Neural progenitor cell (in vitro differentiated cells): ENCODE measurements around the gene GPR84. TPM values are rescaled to one million over a fixed set of nuclear protein-coding genes. Genes with fewer than 3 reads are reported as not detected.

ENCODE experiments used
- DNase-seq: peaks from one replicate; pipeline ENCODE4 v3.0.0-alpha.2; 2016; ENCODE audit warnings: low spot score
- H2AFZ ChIP-seq: fragments of 200-600 bp; sonication (generic); replicated peaks from 2 replicates; pipeline ENCODE4 v1.6.1; 2016; ENCODE audit warnings: antibody characterized with exemption
- H3F3A ChIP-seq: fragments of 200-600 bp; sonication (generic); 2 replicates; pipeline ENCODE4 v1.6.1; 2016; ENCODE audit warnings: antibody characterized with exemption, low read depth
- H3K27ac ChIP-seq: fragments of 200-600 bp; sonication (generic); 2 replicates; pipeline ENCODE4 v1.5.1; 2016; ENCODE audit warnings: mild to moderate bottlenecking
- H3K27me3 ChIP-seq: fragments of 200-600 bp; sonication (generic); 2 replicates; pipeline ENCODE4 v1.6.1; 2016; ENCODE audit warnings: mild to moderate bottlenecking, moderate library complexity
- H3K36me3 ChIP-seq: fragments of 200-600 bp; sonication (generic); 2 replicates; pipeline ENCODE4 v1.5.1; 2016
- H3K4me1 ChIP-seq: fragments of 200-600 bp; sonication (generic); 2 replicates; pipeline ENCODE4 v1.6.1; 2016; ENCODE audit warnings: mixed run types
- H3K4me2 ChIP-seq: fragments of 200-600 bp; sonication (generic); 2 replicates; pipeline ENCODE4 v1.6.1; 2016
- H3K4me3 ChIP-seq: fragments of 200-600 bp; sonication (generic); 2 replicates; pipeline ENCODE4 v1.5.1; 2016
- H3K79me2 ChIP-seq: fragments of 200-600 bp; sonication (generic); 2 replicates; pipeline ENCODE4 v1.6.1; 2016; ENCODE audit warnings: low read depth
- H3K9ac ChIP-seq: fragments of 200-600 bp; sonication (generic); 2 replicates; pipeline ENCODE4 v1.6.1; 2016
- H3K9me3 ChIP-seq: fragments of 200-600 bp; sonication (generic); 2 replicates; pipeline ENCODE4 v1.5.1; 2016; ENCODE audit warnings: low read depth
- H4K20me1 ChIP-seq: fragments of 200-600 bp; sonication (generic); 2 replicates; pipeline ENCODE4 v1.6.1; 2016; ENCODE audit warnings: low read depth
- H3K27ac Mint-ChIP-seq: 3 replicates; pipeline ENCODE4 v1.8.0; 2021; ENCODE audit warnings: mixed read lengths
- H3K27me3 Mint-ChIP-seq: 2 replicates; pipeline ENCODE4 v1.8.0; 2022; ENCODE audit warnings: low read depth, mild to moderate bottlenecking, inconsistent platforms, moderate library complexity, mixed read lengths; ENCODE audit not compliant: insufficient read depth
- H3K36me3 Mint-ChIP-seq: 3 replicates; pipeline ENCODE4 v1.8.0; 2021; ENCODE audit warnings: mixed read lengths
- H3K4me1 Mint-ChIP-seq: 3 replicates; pipeline ENCODE4 v1.8.0; 2021; ENCODE audit warnings: mixed read lengths
- H3K4me3 Mint-ChIP-seq: 3 replicates; pipeline ENCODE4 v1.8.0; 2021; ENCODE audit warnings: mild to moderate bottlenecking, moderate library complexity, mixed read lengths
- H3K9me3 Mint-ChIP-seq: 3 replicates; pipeline ENCODE4 v1.8.0; 2020; ENCODE audit warnings: mixed read lengths
- CTCF ChIP-seq: fragments of 200-600 bp; sonication (generic); IDR thresholded peaks from 2 replicates; pipeline ENCODE4 v1.5.1; 2017; ENCODE audit warnings: antibody characterized with exemption, mild to moderate bottlenecking
- EZH2 ChIP-seq: fragments of 200-600 bp; sonication (generic); IDR thresholded peaks from 2 replicates; pipeline ENCODE4 v1.6.1; 2017; ENCODE audit warnings: antibody characterized with exemption, mild to moderate bottlenecking, moderate library complexity
- EZH2phosphoT487 ChIP-seq: fragments of 200-600 bp; sonication (generic); IDR thresholded peaks from 2 replicates; pipeline ENCODE4 v1.6.1; 2017; ENCODE audit warnings: antibody characterized with exemption
- total RNA-seq: library from RNA; depleted of rRNA; stranded (reverse); fragments of >200 nt; gene quantifications from 2 replicates; pipeline ENCODE4 v1.2.3, GENCODE V29; 2015; ENCODE audit warnings: low replicate concordance

GPR84 gene
- total RNA-seq, 1 donor from 2014 or later: not detected

- no peak overlapping the region for H3K27ac ChIP-seq
- H2AFZ ChIP-seq: no peak overlapping the region
- peaks cover 8% of the 10 kb centered on the region for H3K4me1 ChIP-seq
- Mint-ChIP-seq H3K4me1 (peaks cover 9% of the 10 kb centered on the region), H3K27me3 (peaks cover 8% of the 10 kb centered on the region), H3K36me3 (peaks cover 8% of the 10 kb centered on the region), H3K27ac (peak overlapping the region; percentile 57), H3K9me3 (no peaks in the 10 kb centered on the region), H3K4me3 (no peak overlapping the region)
- no peak for TF ChIP-seq EZH2phosphoT487
- TF ChIP-seq CTCF: no peak
- no peak for TF ChIP-seq EZH2
- no peak overlapping the region for H3K4me3 ChIP-seq
- H4K20me1 ChIP-seq: peaks cover 45% of the 10 kb centered on the region
- DNase-seq: no peak
- no peaks in the 10 kb centered on the region for H3K9me3 ChIP-seq
- no peak overlapping the region for H3K4me2 ChIP-seq
- H3K27me3 ChIP-seq: no peaks in the 10 kb centered on the region
- H3K9ac ChIP-seq: peak overlapping the region; percentile 45
- H3K36me3 ChIP-seq: no peaks in the 10 kb centered on the region
- peaks cover 41% of the 10 kb centered on the region for H3K79me2 ChIP-seq
- H3F3A ChIP-seq: no peaks in the 10 kb centered on the region
Measured at GRCh38 chr12:54412348-54412747, 48.1 kb upstream of the GPR84 start.

- H3K4me3 Mint-ChIP-seq: no peak overlapping the region
Measured at GRCh38 chr12:54411391-54412241, 47.3 kb upstream of the GPR84 start.

GRCh38 chr12:54409267-54409666, 45.0 kb upstream of the GPR84 start:
- Histone ChIP-seq H3K27me3 (no peaks in the 10 kb centered on the region), H2AFZ (no peak overlapping the region), H3K27ac (no peak overlapping the region), H4K20me1 (peaks cover 34% of the 10 kb centered on the region), H3K79me2 (peaks cover 10% of the 10 kb centered on the region), H3K9me3 (no peaks in the 10 kb centered on the region), H3F3A (peaks cover 2% of the 10 kb centered on the region), H3K9ac (no peak overlapping the region), H3K4me2 (no peak overlapping the region), H3K36me3 (no peaks in the 10 kb centered on the region), H3K4me1 (no peaks in the 10 kb centered on the region), H3K4me3 (no peak overlapping the region)
- Mint-ChIP-seq H3K36me3 (peaks cover 24% of the 10 kb centered on the region), H3K27ac (no peak overlapping the region), H3K4me1 (peaks cover 3% of the 10 kb centered on the region), H3K9me3 (no peaks in the 10 kb centered on the region), H3K27me3 (peaks cover 10% of the 10 kb centered on the region), H3K4me3 (no peak overlapping the region)
- DNase-seq: no peak
- TF ChIP-seq CTCF (no peak), EZH2phosphoT487 (no peak), EZH2 (no peak)

More at GRCh38 chr12:54411391-54412241, 47.3 kb upstream of the GPR84 start:
- Mint-ChIP-seq H3K27ac (peak overlapping the region; percentile 57), H3K36me3 (peaks cover 14% of the 10 kb centered on the region), H3K9me3 (no peaks in the 10 kb centered on the region), H3K27me3 (peaks cover 8% of the 10 kb centered on the region), H3K4me1 (peaks cover 4% of the 10 kb centered on the region)
- H3K27ac ChIP-seq: no peak overlapping the region
- H3K27me3 ChIP-seq: no peaks in the 10 kb centered on the region
- no peak for DNase-seq
- H3K79me2 ChIP-seq: peaks cover 34% of the 10 kb centered on the region
- peak overlapping the region; percentile 45 for H3K9ac ChIP-seq
- no peaks in the 10 kb centered on the region for H3F3A ChIP-seq
- H3K36me3 ChIP-seq: no peaks in the 10 kb centered on the region
- H3K4me3 ChIP-seq: no peak overlapping the region
- TF ChIP-seq CTCF (no peak), EZH2phosphoT487 (no peak), EZH2 (no peak)
- H2AFZ ChIP-seq: no peak overlapping the region
- peaks cover 41% of the 10 kb centered on the region for H4K20me1 ChIP-seq
- no peak overlapping the region for H3K4me2 ChIP-seq
- H3K9me3 ChIP-seq: no peaks in the 10 kb centered on the region
- H3K4me1 ChIP-seq: peaks cover under 1% of the 10 kb centered on the region
